GM12872 (cell line): ENCODE measurements around the gene REEP1.

Experiments used
- TF ChIP-seq, protein P1 (sequence below): IDR thresholded peaks from 3 replicates; pipeline ENCODE4 v1.5.1; 2011; ENCODE audit warnings: low read depth, mild to moderate bottlenecking, low read length, moderate library complexity; ENCODE audit not compliant: insufficient read depth

The REEP1 gene

DNA sequence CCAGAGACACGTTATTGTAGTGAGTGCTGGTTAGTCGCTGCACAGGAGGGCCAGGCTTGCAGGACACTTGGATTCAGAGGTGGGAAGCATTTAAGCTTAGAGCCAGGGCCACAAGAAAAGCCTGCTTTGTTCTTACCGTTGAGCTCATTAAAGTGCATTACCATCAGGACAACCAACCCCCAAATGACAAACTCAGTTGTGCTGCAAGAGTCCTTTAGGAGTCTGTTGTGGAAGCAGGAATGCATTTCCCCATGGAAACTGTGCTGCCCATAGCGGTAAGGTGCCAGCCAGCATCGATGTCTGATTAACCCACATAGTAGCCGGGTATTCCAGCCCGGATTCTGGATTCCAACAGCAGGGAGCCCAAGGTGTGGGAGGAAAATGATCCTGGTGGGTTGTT lies 23.4 kb upstream of the REEP1 start:
- TF ChIP-seq, protein P1, sequence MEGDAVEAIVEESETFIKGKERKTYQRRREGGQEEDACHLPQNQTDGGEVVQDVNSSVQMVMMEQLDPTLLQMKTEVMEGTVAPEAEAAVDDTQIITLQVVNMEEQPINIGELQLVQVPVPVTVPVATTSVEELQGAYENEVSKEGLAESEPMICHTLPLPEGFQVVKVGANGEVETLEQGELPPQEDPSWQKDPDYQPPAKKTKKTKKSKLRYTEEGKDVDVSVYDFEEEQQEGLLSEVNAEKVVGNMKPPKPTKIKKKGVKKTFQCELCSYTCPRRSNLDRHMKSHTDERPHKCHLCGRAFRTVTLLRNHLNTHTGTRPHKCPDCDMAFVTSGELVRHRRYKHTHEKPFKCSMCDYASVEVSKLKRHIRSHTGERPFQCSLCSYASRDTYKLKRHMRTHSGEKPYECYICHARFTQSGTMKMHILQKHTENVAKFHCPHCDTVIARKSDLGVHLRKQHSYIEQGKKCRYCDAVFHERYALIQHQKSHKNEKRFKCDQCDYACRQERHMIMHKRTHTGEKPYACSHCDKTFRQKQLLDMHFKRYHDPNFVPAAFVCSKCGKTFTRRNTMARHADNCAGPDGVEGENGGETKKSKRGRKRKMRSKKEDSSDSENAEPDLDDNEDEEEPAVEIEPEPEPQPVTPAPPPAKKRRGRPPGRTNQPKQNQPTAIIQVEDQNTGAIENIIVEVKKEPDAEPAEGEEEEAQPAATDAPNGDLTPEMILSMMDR: no peak

DNA sequence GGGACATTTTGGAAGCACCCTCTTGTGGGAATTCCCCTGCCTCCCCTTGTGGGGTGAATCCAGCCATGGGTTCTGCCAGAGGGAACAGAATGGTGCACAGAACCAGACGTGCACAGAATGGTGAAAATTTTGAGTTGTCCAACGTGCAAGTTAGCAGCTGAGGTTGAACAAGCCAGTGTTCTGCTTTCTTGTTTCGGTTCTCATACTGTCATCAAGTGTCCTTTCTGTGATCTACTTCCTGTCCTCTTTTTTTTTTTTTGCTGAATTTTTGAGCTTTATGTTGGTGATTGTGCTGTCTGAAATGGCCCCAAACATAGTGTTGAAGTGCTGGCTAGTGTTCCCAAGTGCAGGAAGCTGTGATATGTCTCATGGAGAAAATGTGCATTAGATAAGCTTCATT lies 21.5 kb upstream of the REEP1 start:
- TF ChIP-seq, protein P1: no peak

DNA sequence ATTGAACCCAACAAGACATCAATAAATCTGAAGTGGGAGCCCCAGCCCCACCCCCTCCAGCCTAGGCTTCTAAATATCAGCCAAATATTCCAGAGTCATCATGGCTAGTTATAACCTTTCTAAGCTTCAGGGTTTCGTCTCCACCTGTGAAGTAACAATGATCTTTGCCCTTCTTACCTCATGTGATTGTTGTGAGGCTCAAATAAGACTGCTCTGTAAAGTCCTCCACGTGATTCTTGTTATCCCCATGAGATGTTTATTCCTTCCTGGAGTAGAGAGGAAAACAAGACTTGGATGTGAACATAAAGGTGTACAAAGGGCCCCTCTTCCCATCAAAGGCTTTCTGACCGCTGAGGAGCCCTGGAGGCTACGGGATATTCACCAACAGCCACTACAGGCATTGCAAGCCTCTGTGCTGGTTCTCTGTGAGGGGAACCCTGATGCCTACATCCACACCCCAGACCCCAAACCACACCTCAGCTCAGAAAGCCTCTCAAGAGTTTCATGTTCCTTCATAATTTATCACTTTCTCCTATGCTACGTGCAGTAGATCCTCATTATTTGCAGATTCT lies 20.1 kb upstream of the REEP1 start:
- TF ChIP-seq, protein P1: no peak

DNA sequence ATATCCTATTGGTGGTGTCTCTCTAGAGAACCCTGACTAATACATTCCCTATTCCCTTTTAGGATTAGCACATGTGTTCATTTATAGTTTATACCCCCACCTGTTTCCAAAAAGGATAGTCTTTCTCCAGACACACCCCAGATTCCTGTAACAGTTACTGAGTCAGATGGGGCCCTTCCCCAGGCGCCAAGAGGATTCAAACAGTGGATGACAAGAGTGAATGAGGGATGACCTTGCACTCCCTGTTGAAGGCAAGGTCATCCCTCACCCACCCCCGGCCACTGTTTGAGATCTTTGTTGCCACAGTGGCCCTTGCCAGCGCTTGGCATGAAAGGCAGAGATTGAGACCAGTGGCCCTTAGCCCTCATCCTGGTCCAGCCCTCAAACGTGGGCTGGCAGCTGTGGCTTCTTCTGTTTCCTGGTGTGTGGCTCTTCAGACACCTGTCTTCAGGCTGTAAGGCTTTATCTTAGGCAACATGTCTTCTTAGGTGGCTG lies 15.3 kb upstream of the REEP1 start:
- TF ChIP-seq, protein P1: no peak

DNA sequence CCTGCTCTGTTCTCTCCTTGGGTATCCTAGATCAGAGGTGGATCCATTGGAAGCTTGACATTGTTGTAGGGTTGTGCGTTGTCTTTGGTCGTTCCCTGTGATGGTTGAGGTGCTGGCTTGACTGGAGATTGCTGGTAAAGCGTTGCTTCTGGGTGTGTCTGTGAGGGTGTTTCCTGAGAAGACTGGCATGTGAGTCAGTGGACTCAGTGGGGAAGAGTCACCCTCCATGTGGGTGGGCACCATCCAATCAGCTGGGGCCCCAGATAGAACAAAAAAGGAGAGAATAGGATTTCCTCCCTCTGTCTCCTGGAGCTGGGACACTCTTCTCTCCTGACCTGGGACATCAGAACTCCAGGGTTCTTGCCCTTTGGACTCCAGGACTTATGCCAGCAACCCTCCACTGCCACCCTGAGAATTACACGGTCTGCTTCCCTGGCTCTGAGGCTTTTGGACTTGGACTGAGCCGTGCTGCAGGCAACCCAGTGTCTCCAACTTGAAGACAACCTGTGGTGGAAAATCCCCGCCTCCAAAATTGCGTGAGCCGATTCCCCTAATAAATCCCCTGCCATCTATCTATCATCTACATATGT lies 14.8 kb upstream of the REEP1 start:
- TF ChIP-seq, protein P1: no peak

DNA sequence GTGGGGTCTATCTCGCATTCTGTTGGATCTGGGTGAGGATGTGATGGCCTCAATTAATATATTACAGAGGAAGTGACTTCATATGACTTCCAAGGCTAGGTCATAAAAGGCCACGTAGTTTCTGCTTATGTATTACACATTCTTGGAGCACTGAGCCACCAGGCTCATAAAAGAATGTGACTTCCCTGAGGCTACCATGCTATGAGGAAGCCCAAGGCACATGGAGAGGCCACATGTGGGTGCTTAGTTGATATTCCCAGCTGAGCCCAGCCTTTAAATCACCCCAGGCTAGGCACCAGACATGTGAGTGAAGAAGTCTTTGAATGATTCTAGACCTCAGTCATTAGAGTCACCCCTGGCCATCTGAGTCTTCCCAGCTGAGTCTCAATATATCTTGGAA lies 13.3 kb upstream of the REEP1 start:
- TF ChIP-seq, protein P1: no peak

DNA sequence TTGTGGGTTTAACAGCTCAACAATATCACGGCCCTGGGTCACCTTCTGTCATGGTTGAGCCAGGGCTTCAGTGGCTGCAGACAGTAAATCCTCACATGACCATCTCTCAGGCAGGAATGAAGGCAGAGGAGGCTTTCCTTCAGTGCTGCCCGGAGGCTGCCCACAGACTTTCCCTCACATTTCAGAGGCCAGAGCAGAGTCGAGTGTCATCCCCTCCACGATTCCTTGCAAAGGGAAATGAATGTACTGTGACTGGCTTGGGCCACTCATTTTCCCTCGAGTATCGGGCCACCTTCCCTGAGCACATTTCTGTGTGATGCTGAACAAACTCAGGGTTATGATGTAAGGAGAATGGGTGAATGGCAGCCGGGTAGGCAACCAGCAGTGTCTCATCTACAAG lies 10.0 kb upstream of the REEP1 start:
- TF ChIP-seq, protein P1: no peak
